H1 (cell line): ENCODE data around the gene APBA2. TPM values are rescaled to one million over a fixed set of nuclear protein-coding genes. Genes with fewer than 3 reads are reported as not detected.

Experiments used
- CTCF ChIA-PET: fragments of 300-600 bp; sonication (Branson Sonifier 250); formaldehyde crosslinking; loops from one replicate; lab custom pipeline; 2021; ENCODE audit not compliant: partially characterized antibody; lab: Charles Lee
- POLR2A ChIA-PET: fragments of 300-600 bp; sonication (Branson Sonifier 250); formaldehyde crosslinking; loops from one replicate; lab custom pipeline; 2021; ENCODE audit warnings: inconsistent platforms; ENCODE audit not compliant: partially characterized antibody; lab: Charles Lee
- DNase-seq, 2 experiments: peaks; one replicate each; pipeline versions ENCODE4 v3.0.0 to v3.0.0-alpha.2; 2010 to 2022; ENCODE audit warnings: low spot score in 2 of 2, low read depth in 1 of 2, mixed read lengths in 1 of 2
- FAIRE-seq: peaks from 2 replicates; lab custom pipeline; 2011; peaks lifted over from hg19 to GRCh38; lab: Jason Lieb, UNC
- H2AFZ ChIP-seq: 2 replicates; pipeline ENCODE4 v1.8.1; 2012; ENCODE audit warnings: low read length, inconsistent platforms
- H2AK5ac ChIP-seq: 2 replicates; pipeline ENCODE4 v1.6.1; 2013; ENCODE audit warnings: low read depth, low read length
- H2BK120ac ChIP-seq: replicated peaks from 2 replicates; pipeline ENCODE3; 2013; ENCODE audit warnings: low read depth, low read length, inconsistent platforms
- H2BK12ac ChIP-seq: 2 replicates; pipeline ENCODE4 v1.6.1; 2013; ENCODE audit warnings: low read depth, low read length
- H2BK15ac ChIP-seq: 2 replicates; pipeline ENCODE4 v1.6.1; 2013; ENCODE audit warnings: low read length
- H2BK20ac ChIP-seq: 2 replicates; pipeline ENCODE4 v1.6.1; 2013; ENCODE audit warnings: low read length
- H2BK5ac ChIP-seq: 2 replicates; pipeline ENCODE4 v1.6.1; 2013; ENCODE audit warnings: low read depth, low read length
- H3K14ac ChIP-seq: 2 replicates; pipeline ENCODE4 v1.6.1; 2013; ENCODE audit warnings: inconsistent platforms; ENCODE audit not compliant: insufficient read length
- H3K18ac ChIP-seq: 2 replicates; pipeline ENCODE4 v1.6.1; 2013; ENCODE audit warnings: low read length; ENCODE audit errors: extremely low read depth
- H3K23ac ChIP-seq: 2 replicates; pipeline ENCODE4 v1.6.1; 2013; ENCODE audit warnings: inconsistent platforms; ENCODE audit not compliant: insufficient read length
- H3K23me2 ChIP-seq: 2 replicates; pipeline ENCODE4 v1.6.1; 2013; ENCODE audit warnings: low read depth, low read length
- H3K27ac ChIP-seq: 2 replicates; pipeline ENCODE4 v1.6.1; 2011; ENCODE audit warnings: low read depth, low read length, inconsistent platforms
- H3K27me3 ChIP-seq, 4 experiments: replicated peaks in 1 of 4; 1 replicate in 1 of 4; 2 replicates in 3 of 4; pipeline versions ENCODE4 v1.6.1 to v1.8.1; 2011 to 2013; ENCODE audit warnings: low read length in 3 of 4, mild to moderate bottlenecking in 3 of 4, inconsistent platforms in 2 of 4, mixed read lengths in 2 of 4, moderate library complexity in 1 of 4; ENCODE audit not compliant: control insufficient read depth in 3 of 4, insufficient read depth in 3 of 4; ENCODE audit errors: extremely low read depth in 1 of 4
- H3K36me3 ChIP-seq, 4 experiments: 2 replicates each; pipeline versions ENCODE4 v1.6.1 to v1.8.1; 2011 to 2013; ENCODE audit warnings: mild to moderate bottlenecking in 4 of 4, low read length in 3 of 4, moderate library complexity in 2 of 4, control low read depth in 1 of 4, inconsistent platforms in 1 of 4; ENCODE audit not compliant: insufficient read depth in 4 of 4, control insufficient read depth in 2 of 4
- H3K4ac ChIP-seq: replicated peaks from 2 replicates; pipeline ENCODE3; 2013; ENCODE audit warnings: low read length, low read depth, mixed read lengths, inconsistent platforms; ENCODE audit not compliant: insufficient read length
- H3K4me1 ChIP-seq, 4 experiments: replicated peaks in 1 of 4; 1 replicate in 1 of 4; 2 replicates in 3 of 4; pipeline versions ENCODE4 v1.6.1 to v1.8.1; 2011 to 2013; ENCODE audit warnings: low read length in 3 of 4, inconsistent platforms in 2 of 4, mixed read lengths in 1 of 4; ENCODE audit not compliant: insufficient read depth in 4 of 4, control insufficient read depth in 3 of 4
- H3K4me2 ChIP-seq, 2 experiments: 2 replicates each; pipeline versions ENCODE4 v1.6.1 to v1.8.1; 2011 to 2013; ENCODE audit warnings: low read depth in 2 of 2, low read length in 2 of 2, control low read depth in 1 of 2, inconsistent platforms in 1 of 2, mild to moderate bottlenecking in 1 of 2; ENCODE audit not compliant: insufficient read depth in 1 of 2
- H3K4me3 ChIP-seq, 4 experiments: fragments of 200-600, 300-600 bp in 1 of 4; sonication (generic), shearing (Covaris generic), sonication (Bioruptor Twin) in 1 of 4; 2 replicates each; pipeline versions ENCODE4 v1.5.1 to v1.8.1; 2011 to 2016; ENCODE audit warnings: low read length in 4 of 4, low read depth in 3 of 4, control low read depth in 2 of 4, inconsistent platforms in 2 of 4, mild to moderate bottlenecking in 2 of 4, mixed read lengths in 1 of 4, moderate library complexity in 1 of 4; ENCODE audit not compliant: insufficient read depth in 2 of 4; ENCODE audit errors: extremely low read depth in 1 of 4
- H3K56ac ChIP-seq: replicated peaks from 2 replicates; pipeline ENCODE3; 2013; ENCODE audit warnings: low read depth, mild to moderate bottlenecking, mixed read lengths, low read length, inconsistent platforms; ENCODE audit not compliant: insufficient read length
- H3K79me1 ChIP-seq: 2 replicates; pipeline ENCODE4 v1.6.1; 2013; ENCODE audit warnings: low read depth, low read length, control low read depth
- H3K79me2 ChIP-seq, 2 experiments: 2 replicates each; pipeline versions ENCODE4 v1.6.1 to v1.8.1; 2012 to 2013; ENCODE audit warnings: low read length in 2 of 2, mild to moderate bottlenecking in 2 of 2, inconsistent platforms in 1 of 2; ENCODE audit not compliant: insufficient read depth in 2 of 2, control insufficient read depth in 1 of 2
- H3K9ac ChIP-seq, 4 experiments: replicated peaks in 1 of 4; 1 replicate in 1 of 4; 2 replicates in 3 of 4; pipeline versions ENCODE4 v1.6.1 to v1.8.1; 2011 to 2013; ENCODE audit warnings: low read depth in 3 of 4, low read length in 3 of 4, control low read depth in 2 of 4, mild to moderate bottlenecking in 2 of 4, moderate library complexity in 2 of 4, inconsistent platforms in 1 of 4; ENCODE audit errors: extremely low read depth in 1 of 4
- H3K9me3 ChIP-seq, 2 experiments: 2 replicates each; pipeline versions ENCODE4 v1.6.1 to v1.8.1; 2012 to 2013; ENCODE audit warnings: mild to moderate bottlenecking in 2 of 2, moderate library complexity in 2 of 2, control low read depth in 1 of 2, inconsistent platforms in 1 of 2, low read depth in 1 of 2, low read length in 1 of 2, mixed read lengths in 1 of 2; ENCODE audit not compliant: insufficient read depth in 2 of 2
- H4K20me1 ChIP-seq, 2 experiments: replicated peaks in 1 of 2; 2 replicates each; pipeline versions ENCODE3 to v1.8.1; 2011 to 2013; ENCODE audit warnings: inconsistent platforms in 2 of 2, low read length in 2 of 2, mild to moderate bottlenecking in 1 of 2; ENCODE audit not compliant: insufficient read depth in 2 of 2, control insufficient read depth in 1 of 2
- H4K5ac ChIP-seq: 2 replicates; pipeline ENCODE4 v1.6.1; 2013; ENCODE audit warnings: low read length, low read depth, mixed read lengths, inconsistent platforms; ENCODE audit not compliant: insufficient read length
- H4K8ac ChIP-seq: 2 replicates; pipeline ENCODE4 v1.8.0; 2013; ENCODE audit warnings: mild to moderate bottlenecking, moderate library complexity, low read length, inconsistent platforms; ENCODE audit not compliant: insufficient read depth; ENCODE audit errors: extremely low read depth
- H4K91ac ChIP-seq: replicated peaks from 2 replicates; pipeline ENCODE3; 2013; ENCODE audit warnings: low read length, mixed read lengths, inconsistent platforms; ENCODE audit not compliant: insufficient read length
- ASH2L ChIP-seq: fragments of 200-600, 300-600 bp; sonication (generic); IDR thresholded peaks from one replicate; pipeline ENCODE4 v1.7.1; 2017; ENCODE audit warnings: low read length
- BCL11A ChIP-seq, 2 experiments: IDR thresholded peaks; one replicate each; pipeline ENCODE4 v1.6.1; 2011; ENCODE audit warnings: low read depth in 2 of 2, low read length in 2 of 2, mild to moderate bottlenecking in 2 of 2
- BRCA1 ChIP-seq: IDR thresholded peaks from 2 replicates; pipeline ENCODE4 v1.6.1; 2012; ENCODE audit warnings: low read depth, low read length, improper control_type of control experiment
- CHD2 ChIP-seq: IDR thresholded peaks from 2 replicates; pipeline ENCODE4 v1.6.1; 2012; ENCODE audit warnings: low read length, improper control_type of control experiment
- FOSL1 ChIP-seq: IDR thresholded peaks from 2 replicates; pipeline ENCODE4 v1.6.1; 2011; ENCODE audit warnings: mild to moderate bottlenecking, low read depth, low read length, moderate library complexity; ENCODE audit not compliant: insufficient read depth
- GTF2F1 ChIP-seq: IDR thresholded peaks from 2 replicates; pipeline ENCODE4 v1.6.1; 2012; ENCODE audit warnings: low read depth, low read length, improper control_type of control experiment, borderline replicate concordance
- HDAC2 ChIP-seq, 2 experiments: fragments of 300-600 bp in 1 of 2; sonication (generic) in 1 of 2; IDR thresholded peaks; 2 replicates each; pipeline ENCODE4 v1.6.1; 2011 to 2012; ENCODE audit warnings: low read depth in 2 of 2, low read length in 2 of 2, mild to moderate bottlenecking in 2 of 2, moderate library complexity in 2 of 2, borderline replicate concordance in 1 of 2, inconsistent platforms in 1 of 2
- HDAC6 ChIP-seq: IDR thresholded peaks from one replicate; pipeline ENCODE4 v1.7.1; 2012; ENCODE audit warnings: low read depth, mild to moderate bottlenecking, inconsistent platforms, low read length, moderate library complexity
- POLR2AphosphoS5 ChIP-seq: IDR thresholded peaks from 2 replicates; pipeline ENCODE4 v1.6.1; 2011; ENCODE audit warnings: low read depth, low read length
- POU5F1 ChIP-seq: IDR thresholded peaks from 2 replicates; pipeline ENCODE4 v1.6.1; 2011; ENCODE audit warnings: low read depth, mild to moderate bottlenecking, low read length, moderate library complexity
- RXRA ChIP-seq: IDR thresholded peaks from 2 replicates; pipeline ENCODE4 v1.6.1; 2011; ENCODE audit warnings: low read depth, mild to moderate bottlenecking, low read length, moderate library complexity; ENCODE audit not compliant: insufficient read depth
- SP2 ChIP-seq: IDR thresholded peaks from 2 replicates; pipeline ENCODE4 v1.6.1; 2012; ENCODE audit warnings: mild to moderate bottlenecking, low read length, inconsistent platforms
- WGBS, 2 experiments: shearing (Covaris generic) in 1 of 2; methylation state at CpG; one replicate each; pipeline versions ENCODE4 v1.1.6 to v1.1.7; 2013 to 2015; ENCODE audit warnings: low lambda C conversion rate in 2 of 2, mixed read lengths in 2 of 2, inconsistent platforms in 1 of 2, low coverage in 1 of 2, missing lambda C conversion rate in 1 of 2; ENCODE audit not compliant: insufficient replicate concordance in 2 of 2, insufficient coverage in 1 of 2, insufficient read length in 1 of 2; ENCODE audit errors: extremely low coverage in 1 of 2, missing lambda C conversion rate in 1 of 2; 5-methylcytosine and 5-hydroxymethylcytosine counted together
- polyA plus RNA-seq, 7 experiments: library from polyadenylated mRNA; depleted of rRNA in 3 of 7; stranded (reverse) in 5 of 7; unstranded in 2 of 7; fragments of >200 nt in 5 of 7; fragments of 200-250 nt in 2 of 7; gene quantifications; 1 replicate in 5 of 7; 2 replicates in 1 of 7; 4 replicates in 1 of 7; pipeline versions ENCODE4 v1.2.1 to v1.2.3, GENCODE V29; 2011 to 2013; ENCODE audit warnings: missing spikeins in 2 of 7, mixed read lengths in 2 of 7
- total RNA-seq: library from RNA; stranded (reverse); fragmentation: NEBNext Ultra II Directional; extraction: Animal tissue kit (Norgen Biotek cat#: 25700); gene quantifications from 2 replicates; pipeline ENCODE4 v1.2.1, GENCODE V29; 2021
- TF ChIP-seq, protein P1 (sequence below): IDR thresholded peaks from 2 replicates; pipeline ENCODE4 v1.6.1; 2012; ENCODE audit warnings: inconsistent platforms
- TF ChIP-seq, protein P2 (sequence below): IDR thresholded peaks from 2 replicates; pipeline ENCODE4 v1.6.1; 2011; ENCODE audit warnings: low read depth, mild to moderate bottlenecking, low read length; ENCODE audit not compliant: insufficient read depth

Gene APBA2
- total and polyA plus RNA-seq, 2 of the 8 experiments (the other 6 are each of a cell fraction or from before 2014, with no cell fraction given) = 15.5 to 19.0 TPM

DNA sequence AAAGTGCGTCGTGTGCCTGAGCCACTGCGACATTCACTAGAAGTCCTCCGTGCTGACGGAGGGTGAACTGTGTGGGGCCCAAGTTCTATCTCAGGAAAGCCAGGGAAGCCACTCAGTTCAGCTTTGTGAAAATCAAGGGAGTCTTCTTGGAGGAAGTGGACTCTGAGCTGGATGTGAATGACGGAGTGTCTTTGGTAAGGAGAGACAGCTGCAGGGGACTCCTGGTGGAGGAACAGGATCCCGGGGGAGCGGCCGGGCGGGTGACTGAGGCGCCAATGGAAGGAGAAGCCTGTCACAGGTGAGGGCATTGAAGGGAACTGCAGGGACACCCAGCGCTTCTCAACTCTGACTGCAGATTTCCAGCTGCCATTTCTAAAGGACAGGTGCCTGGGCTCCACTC is 75.6 kb downstream of the APBA2 start:
- no peak overlapping the region for H2BK120ac ChIP-seq
- no peaks in the 10 kb centered on the region for H3K79me1 ChIP-seq
- no peaks in the 10 kb centered on the region for H3K36me3 ChIP-seq
- H3K18ac ChIP-seq = no peak overlapping the region
- CTCF ChIA-PET = interaction anchor here (1.2 kb wide), 1 partner anchor 12 kb away, joined by 3 read pairs; no protein-coding TSS in a partner anchor
- no peak overlapping the region for H3K23ac ChIP-seq
- no peak overlapping the region for H2AK5ac ChIP-seq
- H3K4me1 ChIP-seq = no peaks in the 10 kb centered on the region
- no peaks in the 10 kb centered on the region for H3K27me3 ChIP-seq
- H3K4me3 ChIP-seq = no peak overlapping the region
- no peak overlapping the region for H2BK5ac ChIP-seq
- H3K79me2 ChIP-seq = no peaks in the 10 kb centered on the region
- H4K5ac ChIP-seq = no peak overlapping the region
- no peak overlapping the region for H2BK20ac ChIP-seq
- no peak overlapping the region for H2BK12ac ChIP-seq
- no peaks in the 10 kb centered on the region for H3K23me2 ChIP-seq
- H3K56ac ChIP-seq = no peak overlapping the region
- no peaks in the 10 kb centered on the region for H4K20me1 ChIP-seq
- POLR2A ChIA-PET = no interaction called here
- no peak overlapping the region for H2AFZ ChIP-seq
- H4K8ac ChIP-seq = no peak overlapping the region
- H2BK15ac ChIP-seq = no peak overlapping the region
- H3K14ac ChIP-seq = no peak overlapping the region
- WGBS, 2 experiments = 86% methylated on average over 12 of the region's 12 CpGs; no CpG with 5 or more reads in 1 of the 2 experiments
- FAIRE-seq (no peak), DNase-seq (peak in 1 of 2 experiments; percentile 45)
- H3K9ac ChIP-seq = no peak overlapping the region
- no peaks in the 10 kb centered on the region for H3K9me3 ChIP-seq
- no peak overlapping the region for H3K27ac ChIP-seq
- no peak overlapping the region for H4K91ac ChIP-seq
- no peak overlapping the region for H3K4ac ChIP-seq
- no peak overlapping the region for H3K4me2 ChIP-seq
- no peak for TF ChIP-seq RXRA
- TF ChIP-seq FOSL1 = no peak
- TF ChIP-seq CHD2 = no peak
- TF ChIP-seq BRCA1 = no peak
- TF ChIP-seq HDAC6 = no peak
- TF ChIP-seq ASH2L = no peak
- no peak for TF ChIP-seq GTF2F1
- TF ChIP-seq BCL11A (IDR thresholded peaks at IDR 0.05; ENCODE audit: low read depth in 2 of 2, low read length in 2 of 2) = no peak
- no peak for TF ChIP-seq SP2
- no peak for TF ChIP-seq HDAC2 (IDR thresholded peaks at IDR 0.05; ENCODE audit: borderline replicate concordance in 1 of 2, low read depth in 2 of 2, low read length in 2 of 2)
- no peak for TF ChIP-seq POLR2AphosphoS5
- TF ChIP-seq, protein P1, sequence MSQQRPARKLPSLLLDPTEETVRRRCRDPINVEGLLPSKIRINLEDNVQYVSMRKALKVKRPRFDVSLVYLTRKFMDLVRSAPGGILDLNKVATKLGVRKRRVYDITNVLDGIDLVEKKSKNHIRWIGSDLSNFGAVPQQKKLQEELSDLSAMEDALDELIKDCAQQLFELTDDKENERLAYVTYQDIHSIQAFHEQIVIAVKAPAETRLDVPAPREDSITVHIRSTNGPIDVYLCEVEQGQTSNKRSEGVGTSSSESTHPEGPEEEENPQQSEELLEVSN = no peak
- no peak for TF ChIP-seq POU5F1
- TF ChIP-seq, protein P2, sequence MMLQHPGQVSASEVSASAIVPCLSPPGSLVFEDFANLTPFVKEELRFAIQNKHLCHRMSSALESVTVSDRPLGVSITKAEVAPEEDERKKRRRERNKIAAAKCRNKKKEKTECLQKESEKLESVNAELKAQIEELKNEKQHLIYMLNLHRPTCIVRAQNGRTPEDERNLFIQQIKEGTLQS = no peak
